GM06990 (cell line): ENCODE data around the gene DDX47.

Source experiments
- DNase-seq: peaks from one replicate; pipeline ENCODE4 v3.0.0-alpha.2; 2011; ENCODE audit not compliant: insufficient read length; ENCODE audit errors: extremely low read depth
- H3K27me3 ChIP-seq: replicated peaks from 2 replicates; pipeline ENCODE4 v1.6.0; 2011; ENCODE audit warnings: low read length; ENCODE audit not compliant: control insufficient read depth, insufficient read depth
- H3K36me3 ChIP-seq: 2 replicates; pipeline ENCODE4 v1.5.1; 2011; ENCODE audit warnings: low read length; ENCODE audit not compliant: control insufficient read depth, insufficient read depth
- H3K4me3 ChIP-seq: replicated peaks from 2 replicates; pipeline ENCODE4 v1.5.1; 2011; ENCODE audit warnings: low read depth, mild to moderate bottlenecking, control low read depth, low read length
- TF ChIP-seq, protein P1 (sequence below): IDR thresholded peaks from 2 replicates; pipeline ENCODE4 v1.5.1; 2011; ENCODE audit warnings: low read length, control low read depth, mild to moderate bottlenecking, inconsistent platforms; ENCODE audit not compliant: insufficient read depth, poor library complexity, severe bottlenecking

The DDX47 gene

DNA sequence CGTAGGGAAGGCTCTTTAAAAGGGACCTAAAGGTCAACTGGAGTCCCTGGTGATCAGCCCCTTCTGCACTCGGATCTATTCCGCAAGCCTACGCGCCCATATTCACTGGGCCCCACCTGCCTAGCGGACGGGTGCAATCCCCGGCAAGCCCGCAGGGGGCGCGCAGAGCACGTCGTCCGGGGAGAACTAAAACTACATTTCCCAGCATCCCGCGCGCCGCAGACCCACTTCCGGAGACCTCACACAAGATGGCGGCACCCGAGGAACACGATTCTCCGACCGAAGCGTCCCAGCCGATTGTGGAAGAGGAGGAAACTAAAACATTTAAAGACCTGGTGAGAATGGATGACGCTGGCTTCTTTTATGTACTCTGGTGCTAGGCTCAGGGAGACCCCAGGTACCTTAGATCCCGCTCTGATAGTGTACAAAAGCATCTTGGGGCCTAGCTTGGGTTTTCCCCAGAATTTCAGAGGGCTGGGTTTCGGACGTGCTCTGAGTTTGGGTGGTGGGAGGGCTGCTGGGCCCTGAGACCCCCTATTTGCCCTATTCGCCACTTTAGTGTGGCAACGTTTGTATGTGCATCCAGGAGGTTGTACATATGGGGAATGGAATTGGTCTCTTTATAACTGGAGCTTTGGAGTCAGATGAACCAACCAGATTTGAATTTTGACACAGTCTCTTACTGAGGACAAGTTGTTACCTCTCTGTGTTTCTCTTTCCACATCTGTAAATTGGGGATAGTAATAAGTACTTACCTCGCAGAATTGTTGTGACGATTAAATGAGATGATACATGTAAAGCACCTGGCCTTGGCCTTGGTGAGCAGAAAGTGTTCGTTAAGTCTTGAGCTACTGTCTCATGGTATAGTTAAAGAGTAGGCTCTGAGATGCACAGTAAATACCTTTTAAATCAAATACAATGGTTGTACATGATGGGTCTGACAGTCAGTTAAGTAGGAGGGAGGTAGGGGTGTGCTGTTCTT, at the start of gene DDX47:
Gene DDX47, plus strand, starts transcription at position 227 of the 982 bp plus-strand sequence. Its CDS starts 22 bp downstream, at position 249.
- TF ChIP-seq, protein P1, sequence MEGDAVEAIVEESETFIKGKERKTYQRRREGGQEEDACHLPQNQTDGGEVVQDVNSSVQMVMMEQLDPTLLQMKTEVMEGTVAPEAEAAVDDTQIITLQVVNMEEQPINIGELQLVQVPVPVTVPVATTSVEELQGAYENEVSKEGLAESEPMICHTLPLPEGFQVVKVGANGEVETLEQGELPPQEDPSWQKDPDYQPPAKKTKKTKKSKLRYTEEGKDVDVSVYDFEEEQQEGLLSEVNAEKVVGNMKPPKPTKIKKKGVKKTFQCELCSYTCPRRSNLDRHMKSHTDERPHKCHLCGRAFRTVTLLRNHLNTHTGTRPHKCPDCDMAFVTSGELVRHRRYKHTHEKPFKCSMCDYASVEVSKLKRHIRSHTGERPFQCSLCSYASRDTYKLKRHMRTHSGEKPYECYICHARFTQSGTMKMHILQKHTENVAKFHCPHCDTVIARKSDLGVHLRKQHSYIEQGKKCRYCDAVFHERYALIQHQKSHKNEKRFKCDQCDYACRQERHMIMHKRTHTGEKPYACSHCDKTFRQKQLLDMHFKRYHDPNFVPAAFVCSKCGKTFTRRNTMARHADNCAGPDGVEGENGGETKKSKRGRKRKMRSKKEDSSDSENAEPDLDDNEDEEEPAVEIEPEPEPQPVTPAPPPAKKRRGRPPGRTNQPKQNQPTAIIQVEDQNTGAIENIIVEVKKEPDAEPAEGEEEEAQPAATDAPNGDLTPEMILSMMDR, result peak; percentile 98
- Histone ChIP-seq H3K36me3 (no peaks in the 10 kb centered on the region), H3K27me3 (no peaks in the 10 kb centered on the region), H3K4me3 (peak within 1 kb of the TSS; percentile 97)
- DNase-seq, result peak; percentile 96

DNA sequence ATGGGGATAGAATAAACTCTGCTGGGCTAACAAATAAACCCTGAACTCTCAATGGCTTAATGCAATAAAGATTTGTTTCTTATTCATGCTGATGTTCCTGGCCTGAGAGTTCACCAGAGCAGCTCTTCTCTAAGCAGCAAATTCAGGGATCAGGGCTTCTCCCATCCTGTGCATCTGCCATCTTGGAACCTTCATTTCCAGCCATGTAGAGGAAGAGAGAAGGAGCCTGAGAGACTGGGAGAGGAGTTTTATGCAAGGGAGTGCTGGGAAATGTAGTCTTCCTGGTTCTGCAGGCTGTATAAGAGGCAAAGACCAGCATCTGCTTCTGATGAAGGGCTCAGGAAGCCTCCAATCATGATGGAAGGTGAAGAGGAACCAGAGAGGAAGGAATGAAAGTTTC, 48.3 kb upstream of the DDX47 start:
- Histone ChIP-seq H3K4me3 (no peak overlapping the region), H3K36me3 (no peaks in the 10 kb centered on the region), H3K27me3 (no peaks in the 10 kb centered on the region)
- TF ChIP-seq, protein P1, result no peak
- DNase-seq, result no peak

DNA sequence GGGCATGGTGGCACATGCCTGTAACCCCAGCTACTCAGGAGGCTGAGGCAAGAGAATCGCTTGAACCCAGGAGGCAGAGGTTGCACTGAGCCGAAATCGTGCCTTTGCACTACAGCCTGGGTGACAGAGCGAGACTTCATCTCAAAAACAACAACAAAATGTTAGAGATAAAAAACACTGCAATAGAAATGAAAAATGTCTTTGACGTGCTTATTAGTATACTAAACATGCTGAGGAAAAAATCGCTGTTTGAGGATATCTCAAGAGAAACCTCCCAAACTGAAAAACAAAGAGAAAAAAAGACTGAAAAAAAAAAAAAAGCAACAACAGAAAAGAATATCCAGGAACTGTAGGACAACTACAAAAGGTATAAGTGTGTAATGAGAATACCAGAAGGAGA, 42.9 kb upstream of the DDX47 start:
- H3K4me3 ChIP-seq, result no peak overlapping the region
- H3K36me3 ChIP-seq, result no peaks in the 10 kb centered on the region
- TF ChIP-seq, protein P1, result no peak
- no peak for DNase-seq
- no peaks in the 10 kb centered on the region for H3K27me3 ChIP-seq

DNA sequence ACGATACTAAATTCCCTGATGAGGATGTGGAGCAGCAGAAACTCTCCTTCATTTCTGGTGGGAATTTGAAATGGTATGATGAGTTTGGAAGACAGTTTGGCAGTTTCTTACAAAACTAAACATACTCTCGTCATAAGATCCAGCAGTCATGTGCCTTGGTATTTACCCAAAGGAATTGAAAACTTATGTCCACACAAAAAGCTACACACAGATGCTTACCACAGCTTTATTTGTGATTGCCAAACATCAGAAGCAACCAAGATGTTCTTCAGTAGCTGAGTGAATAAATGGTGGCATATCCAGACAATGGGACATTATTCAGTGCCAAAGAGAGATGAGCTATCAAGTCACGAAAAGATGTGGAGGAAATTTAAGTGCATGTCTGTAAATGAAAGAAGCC, 38.4 kb upstream of the DDX47 start:
- H3K4me3 ChIP-seq, result no peak overlapping the region

DNA sequence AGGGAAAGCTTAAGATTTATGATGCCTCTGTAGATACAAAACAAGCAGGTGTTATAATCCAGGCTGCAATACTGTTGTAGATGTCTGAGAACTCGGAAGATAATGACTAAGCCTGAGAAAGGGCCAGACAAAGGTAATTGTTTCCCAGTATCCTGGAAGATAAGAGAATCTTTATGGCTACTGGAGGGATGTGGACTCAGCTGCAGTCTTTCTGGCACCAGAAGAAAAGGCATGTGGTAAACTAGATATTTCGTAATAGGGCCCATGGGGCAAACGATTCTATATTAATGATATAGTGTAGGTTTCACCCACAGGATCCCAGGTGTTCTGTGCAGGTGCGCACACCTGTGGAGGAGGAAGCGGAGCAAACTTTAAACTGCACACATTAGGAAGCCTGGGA, 36.9 kb upstream of the DDX47 start:
- TF ChIP-seq, protein P1, result no peak
- Histone ChIP-seq H3K4me3 (no peak overlapping the region), H3K27me3 (no peaks in the 10 kb centered on the region), H3K36me3 (no peaks in the 10 kb centered on the region)
- DNase-seq, result no peak

More for the DNA sequence above, 38.4 kb upstream of the DDX47 start:
- no peak for DNase-seq
- H3K27me3 ChIP-seq, result no peaks in the 10 kb centered on the region
- H3K36me3 ChIP-seq, result no peaks in the 10 kb centered on the region
- TF ChIP-seq, protein P1, result no peak
